Spleen (tissue), 7 donors: Measurements from ENCODE around the gene PSMA7.

Experiments used
- POLR2A ChIP-seq, 3 donors: fragments of 450-650 bp; IDR thresholded peaks; one replicate each; pipeline ENCODE4 v1.5.1; 2017; ENCODE audit warnings: antibody characterized with exemption in 3 of 3, mild to moderate bottlenecking in 1 of 3
- POLR2AphosphoS5 ChIP-seq, 3 donors: sonication (generic); formaldehyde crosslinking; IDR thresholded peaks; one replicate each; pipeline ENCODE4 v1.5.1; 2017; ENCODE audit warnings: antibody characterized with exemption in 3 of 3
- TF ChIP-seq, protein P1 (sequence below), 11 experiments: fragments of 200-600 bp in 7 of 11; fragments of 450-650 bp in 4 of 11; sonication (generic) in 4 of 11; IDR thresholded peaks in 8 of 11; conservative IDR thresholded peaks in 3 of 11; 1 replicate in 7 of 11; 2 replicates in 4 of 11; pipeline versions ENCODE4 v1.4.0 to v1.8.0; 2016 to 2021; ENCODE audit warnings: antibody characterized with exemption in 11 of 11, inconsistent platforms in 4 of 11, mild to moderate bottlenecking in 1 of 11
- donor health status: DM: no; HTN: no; CAD: no; lungs with moderate emphysema.
- donor health status: DM: no; HTN: no; CAD: no.
- donor health status: DM: no; HTN: no; CAD: no.

DNA sequence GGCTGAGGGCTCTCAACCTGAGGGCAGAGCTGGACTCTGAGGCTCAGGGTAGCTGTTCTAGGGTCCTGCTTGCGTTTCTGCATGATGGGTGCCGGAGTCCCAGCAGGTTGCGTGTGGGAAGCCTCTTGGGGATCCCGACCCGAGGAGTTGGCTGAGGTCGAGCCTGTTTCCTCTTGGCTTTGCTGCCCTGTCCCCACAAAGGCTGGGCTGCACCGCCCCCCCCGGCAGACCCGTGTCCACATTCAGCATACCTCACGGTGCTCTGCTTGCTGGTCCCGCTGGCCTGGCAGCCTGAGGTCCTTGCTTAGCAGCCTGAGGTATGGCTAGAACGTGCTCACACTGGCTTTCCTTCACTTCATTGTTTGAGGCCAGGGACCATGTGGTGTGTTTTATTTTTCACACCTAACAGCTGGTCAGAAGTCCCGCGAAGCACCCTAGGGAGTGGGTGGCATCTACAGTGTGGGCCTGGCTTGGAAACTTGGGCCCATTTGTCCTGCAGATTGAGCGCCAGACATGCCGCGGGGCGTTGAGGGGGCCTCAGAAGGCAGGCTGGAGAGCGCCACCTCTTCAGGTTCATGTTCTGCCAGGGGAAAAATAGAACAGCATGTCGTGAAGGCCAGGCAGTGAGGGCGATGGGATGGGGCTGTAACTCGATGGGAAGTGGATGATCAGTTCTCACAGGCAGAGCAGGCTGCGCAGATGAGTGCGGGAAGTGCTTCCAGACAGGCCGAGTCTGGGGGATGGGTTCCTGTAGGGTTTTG is 11.5 kb downstream of the PSMA7 start:
- TF ChIP-seq, protein P1, sequence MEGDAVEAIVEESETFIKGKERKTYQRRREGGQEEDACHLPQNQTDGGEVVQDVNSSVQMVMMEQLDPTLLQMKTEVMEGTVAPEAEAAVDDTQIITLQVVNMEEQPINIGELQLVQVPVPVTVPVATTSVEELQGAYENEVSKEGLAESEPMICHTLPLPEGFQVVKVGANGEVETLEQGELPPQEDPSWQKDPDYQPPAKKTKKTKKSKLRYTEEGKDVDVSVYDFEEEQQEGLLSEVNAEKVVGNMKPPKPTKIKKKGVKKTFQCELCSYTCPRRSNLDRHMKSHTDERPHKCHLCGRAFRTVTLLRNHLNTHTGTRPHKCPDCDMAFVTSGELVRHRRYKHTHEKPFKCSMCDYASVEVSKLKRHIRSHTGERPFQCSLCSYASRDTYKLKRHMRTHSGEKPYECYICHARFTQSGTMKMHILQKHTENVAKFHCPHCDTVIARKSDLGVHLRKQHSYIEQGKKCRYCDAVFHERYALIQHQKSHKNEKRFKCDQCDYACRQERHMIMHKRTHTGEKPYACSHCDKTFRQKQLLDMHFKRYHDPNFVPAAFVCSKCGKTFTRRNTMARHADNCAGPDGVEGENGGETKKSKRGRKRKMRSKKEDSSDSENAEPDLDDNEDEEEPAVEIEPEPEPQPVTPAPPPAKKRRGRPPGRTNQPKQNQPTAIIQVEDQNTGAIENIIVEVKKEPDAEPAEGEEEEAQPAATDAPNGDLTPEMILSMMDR (IDR thresholded peaks at IDR 0.05 in 8 of 11, conservative IDR thresholded peaks at IDR 0.05 in 3 of 11): no peak
- TF ChIP-seq POLR2A (IDR thresholded peaks at IDR 0.05) (no peak), POLR2AphosphoS5 (IDR thresholded peaks at IDR 0.05) (peak in 1 of 3 donors; percentile 3)
